A549 (cell line): Measurements from ENCODE around the gene MYH13. TPM values are rescaled to one million over a fixed set of nuclear protein-coding genes. Genes with fewer than 3 reads are reported as not detected.

ENCODE experiments used
- ATAC-seq, 2 experiments: fragments of 200-7000 bp in 1 of 2; fragments of >200 bp in 1 of 2; cut with Nextera tagmentation in 1 of 2; cut with Tn5 transposase in 1 of 2; 3 replicates each; pipeline versions ENCODE4 v1.8.0 to v1.9.1; 2018 to 2020; ENCODE audit warnings: mild to moderate bottlenecking in 1 of 2, moderate library complexity in 1 of 2
- CTCF ChIA-PET: fragments of 300-600 bp; sonication (Branson Sonifier 250); formaldehyde crosslinking; extraction: SDS; loops from one replicate; lab custom pipeline; 2021; ENCODE audit warnings: antibody characterized with exemption, inconsistent platforms; lab: Yijun Ruan, JAX
- POLR2A ChIA-PET: fragments of 350-600 bp; formaldehyde crosslinking; extraction: SDS; loops from one replicate; lab custom pipeline; 2021; ENCODE audit warnings: antibody characterized with exemption, inconsistent platforms; lab: Yijun Ruan, JAX
- DNase-seq, 2 experiments: peaks; one replicate each; pipeline versions ENCODE4 v3.0.0 to v3.0.0-alpha.2; 2011 to 2016; ENCODE audit warnings: low read depth in 1 of 2, low spot score in 1 of 2
- FAIRE-seq: peaks from 2 replicates; lab custom pipeline; 2011; peaks lifted over from hg19 to GRCh38; lab: Jason Lieb, UNC
- H3K27ac ChIP-seq, 2 experiments: fragments of >200 bp; sonication (Bioruptor Twin); formaldehyde crosslinking; 3 replicates each; pipeline ENCODE4 v1.5.1; 2016 to 2017
- H3K4me1 ChIP-seq: fragments of >200 bp; sonication (Bioruptor Twin); formaldehyde crosslinking; 3 replicates; pipeline ENCODE4 v1.6.1; 2016
- H3K4me2 ChIP-seq: fragments of >200 bp; sonication (Bioruptor Twin); formaldehyde crosslinking; 3 replicates; pipeline ENCODE4 v1.6.1; 2016
- H3K4me3 ChIP-seq: fragments of >200 bp; sonication (Bioruptor Twin); formaldehyde crosslinking; 3 replicates; pipeline ENCODE4 v1.5.1; 2016
- H3K9me3 ChIP-seq: fragments of >200 bp; sonication (Bioruptor Twin); formaldehyde crosslinking; 3 replicates; pipeline ENCODE4 v1.6.1; 2016
- CBX8 ChIP-seq: fragments of 200-600 bp; sonication (generic); IDR thresholded peaks from 2 replicates; pipeline ENCODE4 v1.6.1; 2016
- CHD4 ChIP-seq: fragments of 200-600 bp; sonication (generic); IDR thresholded peaks from 2 replicates; pipeline ENCODE4 v1.6.1; 2016; ENCODE audit warnings: antibody characterized with exemption, mild to moderate bottlenecking, borderline replicate concordance
- EHF ChIP-seq: fragments of 250-450 bp; sonication (Bioruptor Pico); IDR thresholded peaks from 2 replicates; pipeline ENCODE4 v1.5.0; 2020; ENCODE audit warnings: mild to moderate bottlenecking
- ESRRA ChIP-seq: fragments of 150-350 bp; IDR thresholded peaks from 2 replicates; pipeline ENCODE4 v1.6.1; 2014; ENCODE audit warnings: mild to moderate bottlenecking, low read length, borderline replicate concordance
- FOSB ChIP-seq: fragments of 250-450 bp; sonication (Bioruptor Pico); IDR thresholded peaks from 2 replicates; pipeline ENCODE4 v1.5.0; 2020; ENCODE audit warnings: mild to moderate bottlenecking, moderate library complexity
- GATA3 ChIP-seq: IDR thresholded peaks from 2 replicates; pipeline ENCODE4 v1.6.1; 2012; ENCODE audit warnings: borderline replicate concordance
- HOXA7 ChIP-seq: fragments of 250-450 bp; sonication (Bioruptor Pico); IDR thresholded peaks from 2 replicates; pipeline ENCODE4 v1.5.0; 2020; ENCODE audit warnings: mild to moderate bottlenecking, moderate library complexity
- HOXB13 ChIP-seq: fragments of 250-450 bp; sonication (Bioruptor Pico); IDR thresholded peaks from 2 replicates; pipeline ENCODE4 v1.5.0; 2020; ENCODE audit warnings: low read depth, mild to moderate bottlenecking, moderate library complexity
- HOXB5 ChIP-seq: fragments of 250-450 bp; sonication (Bioruptor Pico); IDR thresholded peaks from 2 replicates; pipeline ENCODE4 v1.5.0; 2020; ENCODE audit warnings: mild to moderate bottlenecking, moderate library complexity
- JUN ChIP-seq, 2 experiments: fragments of >200 bp; sonication (Bioruptor Twin); formaldehyde crosslinking; IDR thresholded peaks; 2 replicates in 1 of 2; 3 replicates in 1 of 2; pipeline ENCODE4 v1.6.1; 2016 to 2017
- KDM1A ChIP-seq: fragments of 200-600 bp; sonication (generic); IDR thresholded peaks from 2 replicates; pipeline ENCODE4 v1.6.1; 2016; ENCODE audit warnings: low read depth, mild to moderate bottlenecking
- NFE2L2 ChIP-seq: fragments of 150-350 bp; conservative IDR thresholded peaks from 2 replicates; pipeline ENCODE4 v1.6.1; 2014; ENCODE audit warnings: low read length
- NR3C1 ChIP-seq: fragments of >200 bp; sonication (Bioruptor Twin); formaldehyde crosslinking; IDR thresholded peaks from 3 replicates; pipeline ENCODE4 v1.6.1; 2017
- POLR2AphosphoS2 ChIP-seq: conservative IDR thresholded peaks from 2 replicates; pipeline ENCODE4 v1.6.1; 2012; ENCODE audit warnings: low read length, improper control_type of control experiment, inconsistent platforms
- RAD21 ChIP-seq, 2 experiments: fragments of >200 bp in 1 of 2; sonication (Bioruptor Twin) in 1 of 2; formaldehyde crosslinking in 1 of 2; IDR thresholded peaks in 1 of 2; conservative IDR thresholded peaks in 1 of 2; 2 replicates in 1 of 2; 3 replicates in 1 of 2; pipeline ENCODE4 v1.6.1; 2012 to 2018; ENCODE audit warnings: inconsistent platforms in 1 of 2
- RCOR1 ChIP-seq: fragments of 150-350 bp; IDR thresholded peaks from 2 replicates; pipeline ENCODE4 v1.6.1; 2014; ENCODE audit warnings: antibody characterized with exemption, low read length, low read depth
- RNF2 ChIP-seq: fragments of 200-600 bp; sonication (generic); IDR thresholded peaks from 2 replicates; pipeline ENCODE4 v1.6.1; 2016; ENCODE audit warnings: low read depth, mild to moderate bottlenecking, antibody characterized with exemption, moderate library complexity, borderline replicate concordance
- SMC3 ChIP-seq: fragments of >200 bp; sonication (Bioruptor Twin); formaldehyde crosslinking; IDR thresholded peaks from 3 replicates; pipeline ENCODE4 v1.6.1; 2018; ENCODE audit warnings: inconsistent platforms
- ZFP36 ChIP-seq: fragments of 450-650 bp; IDR thresholded peaks from 2 replicates; pipeline ENCODE4 v1.6.1; 2014; ENCODE audit warnings: borderline replicate concordance; ENCODE audit not compliant: partially characterized antibody
- ZNF302 ChIP-seq: fragments of 250-450 bp; sonication (Bioruptor Pico); IDR thresholded peaks from 2 replicates; pipeline ENCODE4 v1.9.0; 2021; ENCODE audit warnings: inconsistent platforms, mild to moderate bottlenecking, moderate library complexity
- polyA plus RNA-seq, 4 experiments: library from polyadenylated mRNA; depleted of rRNA in 3 of 4; stranded (reverse); fragments of >200 nt; fragmentation: RNase III in 1 of 4; extraction: RNeasy Plus Mini Kit Qiagen cat#74134 plus additional on column Dnase treatment in 1 of 4; gene quantifications; 2 replicates in 3 of 4; 3 replicates in 1 of 4; pipeline ENCODE4 v1.2.3, GENCODE V29; 2011 to 2017
- TF ChIP-seq, protein P1 (sequence below): fragments of >200 bp; sonication (Bioruptor Twin); formaldehyde crosslinking; IDR thresholded peaks from 3 replicates; pipeline ENCODE4 v1.5.1; 2016
- TF ChIP-seq, protein P2 (sequence below): fragments of >200 bp; sonication (Bioruptor Twin); formaldehyde crosslinking; IDR thresholded peaks from 3 replicates; pipeline ENCODE4 v1.6.1; 2016
- TF ChIP-seq, protein P3 (sequence below): fragments of >200 bp; sonication (Bioruptor Twin); formaldehyde crosslinking; IDR thresholded peaks from 2 replicates; pipeline ENCODE4 v1.6.1; 2016
- TF ChIP-seq, protein P4 (sequence below): fragments of 250-450 bp; sonication (Bioruptor Pico); IDR thresholded peaks from 2 replicates; pipeline ENCODE4 v1.5.0; 2021; ENCODE audit warnings: mild to moderate bottlenecking, moderate library complexity, borderline replicate concordance
- TF ChIP-seq, protein P5 (sequence below): IDR thresholded peaks from 2 replicates; pipeline ENCODE4 v1.6.1; 2012

Gene MYH13
- polyA plus RNA-seq, 2 of the 4 experiments (the other 2 are of a cell fraction) = not detected

DNA sequence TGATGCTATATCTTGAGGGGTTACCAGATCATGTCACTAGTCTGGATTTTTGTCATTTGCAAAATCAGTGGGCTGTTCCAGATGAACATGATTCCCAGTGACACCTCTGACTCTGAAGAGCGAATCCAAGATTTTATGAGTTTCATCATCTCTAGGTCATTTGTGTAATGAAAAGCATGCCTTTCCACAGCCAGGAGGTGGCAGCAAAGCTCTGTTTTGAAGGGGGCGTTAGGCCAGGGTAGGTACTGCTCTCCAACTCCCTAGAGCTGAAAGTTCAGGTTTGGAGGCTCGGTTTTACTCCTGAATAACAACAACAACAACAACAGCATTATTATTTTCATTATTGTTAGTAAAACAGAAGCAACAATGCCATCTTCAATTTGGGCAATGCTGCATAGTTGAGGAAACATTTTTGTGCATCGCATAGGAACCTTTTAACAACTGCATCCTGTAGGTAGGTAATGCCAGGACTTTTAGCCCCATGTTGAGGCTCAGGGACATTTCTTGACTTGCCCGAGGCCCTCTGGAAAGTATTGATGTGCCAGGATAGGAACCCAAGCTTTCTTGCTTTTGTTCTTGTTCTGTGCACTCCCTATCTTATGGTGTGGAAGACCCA is 77.0 kb downstream of the MYH13 start (continued):
- TF ChIP-seq, protein P1, sequence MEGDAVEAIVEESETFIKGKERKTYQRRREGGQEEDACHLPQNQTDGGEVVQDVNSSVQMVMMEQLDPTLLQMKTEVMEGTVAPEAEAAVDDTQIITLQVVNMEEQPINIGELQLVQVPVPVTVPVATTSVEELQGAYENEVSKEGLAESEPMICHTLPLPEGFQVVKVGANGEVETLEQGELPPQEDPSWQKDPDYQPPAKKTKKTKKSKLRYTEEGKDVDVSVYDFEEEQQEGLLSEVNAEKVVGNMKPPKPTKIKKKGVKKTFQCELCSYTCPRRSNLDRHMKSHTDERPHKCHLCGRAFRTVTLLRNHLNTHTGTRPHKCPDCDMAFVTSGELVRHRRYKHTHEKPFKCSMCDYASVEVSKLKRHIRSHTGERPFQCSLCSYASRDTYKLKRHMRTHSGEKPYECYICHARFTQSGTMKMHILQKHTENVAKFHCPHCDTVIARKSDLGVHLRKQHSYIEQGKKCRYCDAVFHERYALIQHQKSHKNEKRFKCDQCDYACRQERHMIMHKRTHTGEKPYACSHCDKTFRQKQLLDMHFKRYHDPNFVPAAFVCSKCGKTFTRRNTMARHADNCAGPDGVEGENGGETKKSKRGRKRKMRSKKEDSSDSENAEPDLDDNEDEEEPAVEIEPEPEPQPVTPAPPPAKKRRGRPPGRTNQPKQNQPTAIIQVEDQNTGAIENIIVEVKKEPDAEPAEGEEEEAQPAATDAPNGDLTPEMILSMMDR = peak; percentile 62
- TF ChIP-seq ZFP36 = no peak
- TF ChIP-seq RNF2 = no peak
- no peak for TF ChIP-seq POLR2AphosphoS2
- no peak for TF ChIP-seq KDM1A
- TF ChIP-seq, protein P2, sequence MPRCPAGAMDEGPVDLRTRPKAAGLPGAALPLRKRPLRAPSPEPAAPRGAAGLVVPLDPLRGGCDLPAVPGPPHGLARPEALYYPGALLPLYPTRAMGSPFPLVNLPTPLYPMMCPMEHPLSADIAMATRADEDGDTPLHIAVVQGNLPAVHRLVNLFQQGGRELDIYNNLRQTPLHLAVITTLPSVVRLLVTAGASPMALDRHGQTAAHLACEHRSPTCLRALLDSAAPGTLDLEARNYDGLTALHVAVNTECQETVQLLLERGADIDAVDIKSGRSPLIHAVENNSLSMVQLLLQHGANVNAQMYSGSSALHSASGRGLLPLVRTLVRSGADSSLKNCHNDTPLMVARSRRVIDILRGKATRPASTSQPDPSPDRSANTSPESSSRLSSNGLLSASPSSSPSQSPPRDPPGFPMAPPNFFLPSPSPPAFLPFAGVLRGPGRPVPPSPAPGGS = no peak
- no peak for TF ChIP-seq ESRRA
- TF ChIP-seq, protein P3, sequence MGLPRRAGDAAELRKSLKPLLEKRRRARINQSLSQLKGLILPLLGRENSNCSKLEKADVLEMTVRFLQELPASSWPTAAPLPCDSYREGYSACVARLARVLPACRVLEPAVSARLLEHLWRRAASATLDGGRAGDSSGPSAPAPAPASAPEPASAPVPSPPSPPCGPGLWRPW = no peak
- TF ChIP-seq SMC3 = peak; percentile 51; the same call in 2 of the 3 replicates
- TF ChIP-seq, protein P4, sequence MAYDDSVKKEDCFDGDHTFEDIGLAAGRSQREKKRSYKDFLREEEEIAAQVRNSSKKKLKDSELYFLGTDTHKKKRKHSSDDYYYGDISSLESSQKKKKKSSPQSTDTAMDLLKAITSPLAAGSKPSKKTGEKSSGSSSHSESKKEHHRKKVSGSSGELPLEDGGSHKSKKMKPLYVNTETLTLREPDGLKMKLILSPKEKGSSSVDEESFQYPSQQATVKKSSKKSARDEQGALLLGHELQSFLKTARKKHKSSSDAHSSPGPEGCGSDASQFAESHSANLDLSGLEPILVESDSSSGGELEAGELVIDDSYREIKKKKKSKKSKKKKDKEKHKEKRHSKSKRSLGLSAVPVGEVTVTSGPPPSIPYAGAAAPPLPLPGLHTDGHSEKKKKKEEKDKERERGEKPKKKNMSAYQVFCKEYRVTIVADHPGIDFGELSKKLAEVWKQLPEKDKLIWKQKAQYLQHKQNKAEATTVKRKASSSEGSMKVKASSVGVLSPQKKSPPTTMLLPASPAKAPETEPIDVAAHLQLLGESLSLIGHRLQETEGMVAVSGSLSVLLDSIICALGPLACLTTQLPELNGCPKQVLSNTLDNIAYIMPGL = no peak
- TF ChIP-seq FOSB (CRISPR knock-in tag) = no peak
- TF ChIP-seq CBX8 = no peak
- no peak for TF ChIP-seq HOXB5
- no peak for TF ChIP-seq NFE2L2

DNA sequence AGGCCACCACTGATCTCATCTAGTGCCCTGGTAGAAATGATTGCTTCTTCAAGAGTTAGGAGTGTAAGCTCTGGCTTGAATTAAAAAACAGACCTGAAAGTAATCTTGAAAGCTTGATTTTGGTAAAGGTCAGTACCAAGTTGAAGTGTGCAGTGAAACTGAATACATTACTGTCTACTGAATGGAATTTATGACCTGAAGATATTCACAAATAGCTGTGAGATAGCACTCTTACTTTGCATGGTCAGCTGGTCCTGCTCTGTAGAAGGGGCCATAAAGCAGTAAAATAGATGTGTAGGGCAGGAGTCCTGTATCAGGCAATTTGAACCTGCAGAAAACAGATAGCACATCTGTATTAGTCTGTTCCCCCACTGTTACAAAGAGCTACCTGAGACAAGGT is 78.6 kb downstream of the MYH13 start:
- H3K4me2 ChIP-seq = no peak overlapping the region
- H3K4me1 ChIP-seq = no peaks in the 10 kb centered on the region
- CTCF ChIA-PET = interaction anchor here (0.8 to 11.4 kb wide), 5 partner anchors 26 to 328 kb away, joined by 3 to 135 read pairs (median 5); no protein-coding TSS in a partner anchor
- POLR2A ChIA-PET = no interaction called here
- DNase-seq (no peak), ATAC-seq (no peak), FAIRE-seq (no peak)
- TF ChIP-seq, protein P4 = no peak
- TF ChIP-seq ZNF302 (CRISPR knock-in tag) (no peak), HOXB13 (CRISPR knock-in tag) (no peak), JUN (IDR thresholded peaks at IDR 0.05) (no peak), HOXA7 (CRISPR knock-in tag) (no peak), CHD4 (no peak), GATA3 (no peak), RNF2 (no peak), EHF (CRISPR knock-in tag) (no peak), RCOR1 (no peak), RAD21 (conservative IDR thresholded peaks at IDR 0.05 in 1 of 2, IDR thresholded peaks at IDR 0.05 in 1 of 2) (no peak), NR3C1 (no peak)
- TF ChIP-seq, protein P5, sequence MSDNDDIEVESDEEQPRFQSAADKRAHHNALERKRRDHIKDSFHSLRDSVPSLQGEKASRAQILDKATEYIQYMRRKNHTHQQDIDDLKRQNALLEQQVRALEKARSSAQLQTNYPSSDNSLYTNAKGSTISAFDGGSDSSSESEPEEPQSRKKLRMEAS = no peak
- H3K27ac ChIP-seq = no peak overlapping the region
- H3K9me3 ChIP-seq = no peaks in the 10 kb centered on the region
- H3K4me3 ChIP-seq = no peak overlapping the region
